Astrocyte of the spinal cord (primary cell): ENCODE data around the gene STRA6.

ENCODE experiments used
- DNase-seq: peaks from one replicate; pipeline ENCODE4 v3.0.0; 2011; ENCODE audit warnings: low read depth, low spot score
- H3K4me3 ChIP-seq: 2 replicates; pipeline ENCODE4 v1.5.1; 2011; ENCODE audit warnings: low read depth, mild to moderate bottlenecking, low read length, moderate library complexity
- in situ Hi-C: cut with HindIII; loops from 2 replicates; pipeline ENCODE4 v1.10.0; 2017; ENCODE audit warnings: low sequenced_read_pairs
- TF ChIP-seq, protein P1 (sequence below): IDR thresholded peaks from 2 replicates; pipeline ENCODE4 v1.5.1; 2012; ENCODE audit warnings: low read depth, mild to moderate bottlenecking, low read length, inconsistent platforms

Gene STRA6

DNA sequence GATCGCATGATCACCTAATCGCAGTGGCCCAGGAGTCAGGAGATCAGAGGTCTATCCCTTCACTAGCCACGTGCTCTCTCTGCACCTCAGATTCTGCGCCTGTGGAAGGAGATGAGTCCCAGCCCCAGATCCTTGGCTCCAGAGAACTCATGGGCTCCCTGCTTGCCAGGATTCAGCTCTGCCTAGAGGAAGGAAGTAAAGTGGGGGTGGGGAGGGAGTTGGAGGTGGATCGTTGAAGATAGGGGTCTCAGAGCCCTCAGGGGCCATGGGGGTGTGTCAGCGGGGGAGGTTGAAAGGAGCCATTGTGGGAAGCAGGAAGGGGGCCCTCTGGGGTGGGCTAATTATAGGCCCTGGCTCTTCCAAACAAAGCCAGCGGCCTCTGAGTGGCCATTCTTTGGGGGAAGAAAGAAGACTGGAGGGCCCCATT lies 11.3 kb upstream of the STRA6 start:
- in situ Hi-C loops: no loop called here
- DNase-seq: no peak
- no peak overlapping the region for H3K4me3 ChIP-seq
- TF ChIP-seq, protein P1, sequence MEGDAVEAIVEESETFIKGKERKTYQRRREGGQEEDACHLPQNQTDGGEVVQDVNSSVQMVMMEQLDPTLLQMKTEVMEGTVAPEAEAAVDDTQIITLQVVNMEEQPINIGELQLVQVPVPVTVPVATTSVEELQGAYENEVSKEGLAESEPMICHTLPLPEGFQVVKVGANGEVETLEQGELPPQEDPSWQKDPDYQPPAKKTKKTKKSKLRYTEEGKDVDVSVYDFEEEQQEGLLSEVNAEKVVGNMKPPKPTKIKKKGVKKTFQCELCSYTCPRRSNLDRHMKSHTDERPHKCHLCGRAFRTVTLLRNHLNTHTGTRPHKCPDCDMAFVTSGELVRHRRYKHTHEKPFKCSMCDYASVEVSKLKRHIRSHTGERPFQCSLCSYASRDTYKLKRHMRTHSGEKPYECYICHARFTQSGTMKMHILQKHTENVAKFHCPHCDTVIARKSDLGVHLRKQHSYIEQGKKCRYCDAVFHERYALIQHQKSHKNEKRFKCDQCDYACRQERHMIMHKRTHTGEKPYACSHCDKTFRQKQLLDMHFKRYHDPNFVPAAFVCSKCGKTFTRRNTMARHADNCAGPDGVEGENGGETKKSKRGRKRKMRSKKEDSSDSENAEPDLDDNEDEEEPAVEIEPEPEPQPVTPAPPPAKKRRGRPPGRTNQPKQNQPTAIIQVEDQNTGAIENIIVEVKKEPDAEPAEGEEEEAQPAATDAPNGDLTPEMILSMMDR: no peak

DNA sequence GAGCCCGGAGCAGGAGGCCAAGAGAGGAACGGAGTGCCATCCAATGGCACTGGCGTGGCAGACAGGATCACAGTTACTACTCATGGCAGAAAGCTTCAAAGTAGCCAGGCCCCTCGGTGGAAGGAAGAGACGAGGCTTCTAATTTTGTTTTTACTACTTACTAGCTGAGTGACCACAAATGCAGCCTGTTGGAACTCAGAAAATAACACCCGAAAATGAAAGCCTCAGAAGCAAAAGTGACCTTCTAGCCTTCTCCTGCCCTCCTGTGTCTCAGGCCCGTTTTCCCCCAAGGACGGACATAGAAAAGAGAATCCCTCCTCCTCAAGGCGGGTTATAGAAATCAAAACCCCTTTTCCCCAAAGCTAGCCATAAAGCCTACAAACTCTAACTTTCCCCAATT lies 9.9 kb upstream of the STRA6 start:
- no peak for DNase-seq
- in situ Hi-C loops: no loop called here
- TF ChIP-seq, protein P1: no peak
- no peak overlapping the region for H3K4me3 ChIP-seq

DNA sequence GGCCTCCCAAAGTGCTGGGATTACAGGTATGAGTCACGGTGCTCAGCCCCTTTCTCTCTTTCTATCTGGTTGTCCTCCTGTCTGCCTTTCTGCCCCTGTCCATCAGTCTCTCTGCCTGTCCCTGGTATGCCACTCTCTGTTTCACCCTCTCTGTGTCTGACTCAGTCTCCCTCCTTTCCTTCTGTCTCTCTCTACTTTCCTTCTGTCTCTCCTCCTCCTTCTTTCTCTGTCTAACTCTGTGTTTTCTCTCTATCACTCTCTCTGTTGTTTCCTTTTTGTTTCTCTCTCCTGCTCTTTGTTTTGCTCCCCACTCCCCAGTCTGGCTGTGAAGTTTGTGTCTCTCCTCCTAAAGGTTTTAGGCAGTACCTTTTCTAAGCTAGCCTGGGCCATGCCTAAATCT lies 9.1 kb upstream of the STRA6 start:
- in situ Hi-C loops: no loop called here
- TF ChIP-seq, protein P1: no peak
- H3K4me3 ChIP-seq: no peak overlapping the region
- DNase-seq: no peak

DNA sequence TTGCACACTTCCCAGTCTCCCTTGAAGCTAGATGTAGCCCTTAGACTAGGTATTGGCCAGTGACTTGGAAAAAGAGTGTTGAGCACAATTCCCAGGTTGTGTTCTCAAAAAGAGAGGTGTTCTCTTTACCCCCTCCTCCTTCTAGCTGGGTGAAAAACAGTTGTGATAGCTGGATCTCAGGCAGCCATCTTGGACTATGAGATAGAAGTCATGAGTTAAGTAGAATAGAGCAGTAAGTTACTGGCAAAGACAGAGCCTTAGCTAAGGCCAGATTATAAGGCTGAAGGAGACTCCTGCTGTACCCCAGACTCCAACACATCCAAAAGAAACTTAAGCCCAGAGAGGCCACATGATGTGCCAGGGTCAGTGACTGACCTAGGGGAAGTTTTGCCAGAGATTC lies 8.1 kb upstream of the STRA6 start:
- no peak for DNase-seq
- TF ChIP-seq, protein P1: no peak
- in situ Hi-C loops: no loop called here
- H3K4me3 ChIP-seq: no peak overlapping the region

DNA sequence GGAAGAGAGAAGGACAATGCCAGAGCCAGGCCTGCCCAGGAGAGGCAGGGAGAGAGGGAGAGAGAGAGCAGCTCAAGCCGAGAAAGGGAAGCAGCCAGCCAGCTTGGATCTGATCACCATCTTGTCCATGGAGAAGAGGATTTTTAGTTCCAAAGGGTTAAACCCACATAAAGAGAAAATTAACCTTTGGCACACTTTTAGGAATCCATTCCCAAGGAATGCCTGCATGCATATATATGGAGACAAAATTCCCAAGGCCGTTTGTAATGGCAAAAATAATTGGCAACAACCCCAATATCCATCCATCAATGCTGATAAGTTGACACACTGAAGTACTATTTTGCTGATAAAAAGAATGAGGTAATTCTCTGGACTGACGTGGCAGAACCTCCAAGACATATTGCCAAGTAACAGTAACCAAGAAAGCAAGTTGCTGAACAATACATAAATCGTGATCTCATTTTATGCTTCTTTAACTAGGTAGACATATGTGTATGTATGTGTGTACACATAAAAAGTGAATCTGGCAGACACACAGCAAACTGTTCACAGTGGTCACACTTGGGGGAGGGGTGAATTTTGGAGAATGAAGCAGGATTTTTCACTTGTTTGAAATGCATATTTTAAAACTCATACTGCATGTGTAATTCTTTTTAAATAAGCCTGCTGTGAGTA lies 7.5 kb upstream of the STRA6 start:
- H3K4me3 ChIP-seq: no peak overlapping the region
- in situ Hi-C loops: no loop called here
- DNase-seq: peak; percentile 82
- TF ChIP-seq, protein P1: no peak

DNA sequence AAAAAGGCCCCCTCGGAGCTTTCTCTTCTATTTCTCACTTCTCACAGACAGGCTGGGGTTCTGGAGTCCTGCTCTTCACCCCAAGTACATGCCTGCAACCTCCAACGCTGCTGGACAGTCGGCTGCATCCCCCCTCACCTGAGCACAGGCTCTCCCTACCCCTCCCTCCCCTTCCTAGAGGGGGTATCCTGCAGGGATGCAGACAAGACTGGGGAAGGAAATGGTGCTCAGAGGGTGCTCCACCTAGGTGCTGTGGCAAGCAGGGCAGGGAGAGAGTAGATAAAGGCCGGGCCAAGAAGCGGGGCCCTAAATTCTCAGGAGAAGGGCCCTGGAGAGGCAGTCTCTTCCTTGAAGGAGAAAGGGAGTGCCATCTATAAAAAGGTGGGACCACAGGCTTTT lies 7.0 kb upstream of the STRA6 start:
- no peak for DNase-seq
- TF ChIP-seq, protein P1: no peak
- no peak overlapping the region for H3K4me3 ChIP-seq
- in situ Hi-C loops: no loop called here
